IMR-90 (cell line): ENCODE data around the gene COG4.

Experiments
- CHD1 ChIP-seq: IDR thresholded peaks from 2 replicates; pipeline ENCODE4 v1.6.1; 2012; ENCODE audit warnings: low read depth, low read length, improper control_type of control experiment
- CTCF ChIP-seq: conservative IDR thresholded peaks from 2 replicates; pipeline ENCODE4 v1.5.1; 2012; ENCODE audit warnings: mild to moderate bottlenecking, low read depth, low read length, improper control_type of control experiment
- POLR2A ChIP-seq: IDR thresholded peaks from 2 replicates; pipeline ENCODE4 v1.6.1; 2012; ENCODE audit warnings: mild to moderate bottlenecking, low read depth, low read length
- USF2 ChIP-seq: fragments of 150-350 bp; IDR thresholded peaks from 2 replicates; pipeline ENCODE4 v1.6.1; 2017; ENCODE audit warnings: mild to moderate bottlenecking, antibody characterized with exemption, low read length, low read depth

- TF ChIP-seq USF2 (no peak), CTCF (no peak), CHD1 (no peak), POLR2A (no peak)
These were observed 46.9 kb downstream of the COG4 start for GRCh38 chr16:70476272-70477020.
